Duodenal mucosa (tissue), 2 donors: Measurements from ENCODE around the gene NKD2.

Experiments used
- H3K27ac ChIP-seq: one replicate; pipeline ENCODE4 v1.7.0; 2013; ENCODE audit warnings: low read depth, low read length
- H3K27me3 ChIP-seq, 2 donors: one replicate each; pipeline ENCODE4 v1.7.0; 2013; ENCODE audit warnings: low read length in 2 of 2, control low read depth in 1 of 2; ENCODE audit not compliant: insufficient read depth in 2 of 2, control insufficient read depth in 1 of 2
- H3K36me3 ChIP-seq, 2 donors: one replicate each; pipeline ENCODE4 v1.7.0; 2013; ENCODE audit warnings: low read length in 2 of 2, control low read depth in 1 of 2; ENCODE audit not compliant: insufficient read depth in 2 of 2, control insufficient read depth in 1 of 2
- H3K4me1 ChIP-seq, 2 donors: one replicate each; pipeline ENCODE4 v1.7.0; 2013; ENCODE audit warnings: low read length in 2 of 2, control low read depth in 1 of 2; ENCODE audit not compliant: insufficient read depth in 2 of 2, control insufficient read depth in 1 of 2
- H3K4me3 ChIP-seq, 2 donors: one replicate each; pipeline ENCODE4 v1.7.0; 2013; ENCODE audit warnings: low read length in 2 of 2, low read depth in 1 of 2
- H3K9ac ChIP-seq, 2 donors: one replicate each; pipeline ENCODE4 v1.7.0; 2013; ENCODE audit warnings: low read length in 2 of 2, low read depth in 1 of 2
- H3K9me3 ChIP-seq, 2 donors: one replicate each; pipeline ENCODE4 v1.7.0; 2013; ENCODE audit warnings: low read length in 2 of 2, control low read depth in 1 of 2; ENCODE audit not compliant: control insufficient read depth in 1 of 2

Gene NKD2

GRCh38 chr5:989961-990530, 18.6 kb upstream of the NKD2 start:
- no peak overlapping the region for H3K9ac ChIP-seq

GRCh38 chr5:991472-992267, 16.9 kb upstream of the NKD2 start:
- H3K9ac ChIP-seq, result no peak overlapping the region
- no peaks in the 10 kb centered on the region for H3K9me3 ChIP-seq
- H3K4me1 ChIP-seq, result peaks cover 3 to 8% of the 10 kb centered on the region in 2 donors
- no peaks in the 10 kb centered on the region for H3K36me3 ChIP-seq
- peaks cover 0 to 3% of the 10 kb centered on the region in 2 donors for H3K27me3 ChIP-seq
- no peak overlapping the region for H3K27ac ChIP-seq
- H3K4me3 ChIP-seq, result no peak overlapping the region

More at GRCh38 chr5:989961-990530, 18.6 kb upstream of the NKD2 start:
- Histone ChIP-seq H3K4me3 (no peak overlapping the region), H3K36me3 (no peaks in the 10 kb centered on the region), H3K27me3 (peaks cover 0 to 3% of the 10 kb centered on the region in 2 donors), H3K4me1 (peaks cover 3 to 8% of the 10 kb centered on the region in 2 donors), H3K9me3 (no peaks in the 10 kb centered on the region), H3K27ac (peak overlapping the region; percentile 14)

- Histone ChIP-seq H3K4me3 (no peak overlapping the region), H3K4me1 (peaks cover 3 to 8% of the 10 kb centered on the region in 2 donors), H3K27ac (no peak overlapping the region), H3K36me3 (no peaks in the 10 kb centered on the region), H3K9ac (no peak overlapping the region), H3K9me3 (no peaks in the 10 kb centered on the region), H3K27me3 (peaks cover 0 to 3% of the 10 kb centered on the region in 2 donors)
Observed at GRCh38 chr5:994272-994607, 14.4 kb upstream of the NKD2 start.

- Histone ChIP-seq H3K27me3 (peaks cover 0 to 3% of the 10 kb centered on the region in 2 donors), H3K9me3 (no peaks in the 10 kb centered on the region), H3K4me1 (peaks cover 3 to 5% of the 10 kb centered on the region in 2 donors), H3K36me3 (no peaks in the 10 kb centered on the region), H3K27ac (no peak overlapping the region), H3K4me3 (no peak overlapping the region), H3K9ac (no peak overlapping the region)
Observed at GRCh38 chr5:994821-995220, 13.8 kb upstream of the NKD2 start.

- no peak overlapping the region for H3K27ac ChIP-seq
- H3K4me1 ChIP-seq, result peaks cover under 1 to 3% of the 10 kb centered on the region in 2 donors
Observed at GRCh38 chr5:995318-995717, 13.3 kb upstream of the NKD2 start.

GRCh38 chr5:997001-997474, 11.6 kb upstream of the NKD2 start:
- H3K4me1 ChIP-seq, result peaks cover 0 to 3% of the 10 kb centered on the region in 2 donors
- no peaks in the 10 kb centered on the region for H3K36me3 ChIP-seq
- H3K27ac ChIP-seq, result no peak overlapping the region
- H3K9me3 ChIP-seq, result no peaks in the 10 kb centered on the region
- H3K9ac ChIP-seq, result no peak overlapping the region
- H3K27me3 ChIP-seq, result no peaks in the 10 kb centered on the region
- H3K4me3 ChIP-seq, result peak overlapping the region in 1 of 2 donors; percentile 23

More at GRCh38 chr5:995318-995717, 13.3 kb upstream of the NKD2 start:
- Histone ChIP-seq H3K36me3 (no peaks in the 10 kb centered on the region), H3K9ac (no peak overlapping the region), H3K27me3 (peaks cover 0 to 3% of the 10 kb centered on the region in 2 donors), H3K4me3 (no peak overlapping the region), H3K9me3 (no peaks in the 10 kb centered on the region)

GRCh38 chr5:997711-998110, 10.9 kb upstream of the NKD2 start:
- Histone ChIP-seq H3K4me3 (no peak overlapping the region), H3K9me3 (no peaks in the 10 kb centered on the region), H3K4me1 (peaks cover 0 to 3% of the 10 kb centered on the region in 2 donors), H3K27ac (peak overlapping the region; percentile 31), H3K9ac (no peak overlapping the region), H3K27me3 (no peaks in the 10 kb centered on the region), H3K36me3 (no peaks in the 10 kb centered on the region)

GRCh38 chr5:998246-999031, 10.2 kb upstream of the NKD2 start:
- H3K9me3 ChIP-seq, result no peaks in the 10 kb centered on the region

GRCh38 chr5:999032-999501, 9.5 kb upstream of the NKD2 start:
- Histone ChIP-seq H3K27ac (no peak overlapping the region), H3K27me3 (no peaks in the 10 kb centered on the region)

More at GRCh38 chr5:998246-999031, 10.2 kb upstream of the NKD2 start:
- no peaks in the 10 kb centered on the region for H3K36me3 ChIP-seq
- H3K27ac ChIP-seq, result no peak overlapping the region
- peaks cover 1 to 4% of the 10 kb centered on the region in 2 donors for H3K4me1 ChIP-seq
- H3K9ac ChIP-seq, result no peak overlapping the region
- H3K4me3 ChIP-seq, result no peak overlapping the region
- H3K27me3 ChIP-seq, result no peaks in the 10 kb centered on the region

GRCh38 chr5:999724-1000123, 8.9 kb upstream of the NKD2 start:
- H3K9ac ChIP-seq, result no peak overlapping the region
- no peak overlapping the region for H3K27ac ChIP-seq
- H3K27me3 ChIP-seq, result no peaks in the 10 kb centered on the region
- peaks cover 6 to 12% of the 10 kb centered on the region in 2 donors for H3K4me1 ChIP-seq
- H3K36me3 ChIP-seq, result no peaks in the 10 kb centered on the region
- no peaks in the 10 kb centered on the region for H3K9me3 ChIP-seq
- no peak overlapping the region for H3K4me3 ChIP-seq

More at GRCh38 chr5:999032-999501, 9.5 kb upstream of the NKD2 start:
- Histone ChIP-seq H3K4me3 (no peak overlapping the region), H3K9ac (no peak overlapping the region), H3K36me3 (no peaks in the 10 kb centered on the region), H3K9me3 (no peaks in the 10 kb centered on the region), H3K4me1 (peaks cover 8 to 9% of the 10 kb centered on the region in 2 donors)
